ENCODE measurements around the gene LCN15.

LCN15 gene

GRCh38 chr9:136754059-136754572, 10.2 kb downstream of the LCN15 start:
- DNase-seq (ENCODE audit: low read depth in 1 of 2, low spot score in 1 of 2) = no peak

GRCh38 chr9:136753371-136754058, 10.8 kb downstream of the LCN15 start:
- in situ Hi-C loops (cut with HindIII; ENCODE audit: low pct_unique_long_range_greater_than_20kb, low sequenced_read_pairs) = no loop called here
- no peak for DNase-seq (ENCODE audit: low read depth in 1 of 2, low spot score in 1 of 2)
- TF ChIP-seq JUND (IDR thresholded peaks at IDR 0.05; ENCODE audit: low read depth) = no peak

More at GRCh38 chr9:136754059-136754572, 10.2 kb downstream of the LCN15 start:
- TF ChIP-seq JUND (IDR thresholded peaks at IDR 0.05; ENCODE audit: low read depth) = no peak
- in situ Hi-C loops (cut with HindIII; ENCODE audit: low pct_unique_long_range_greater_than_20kb, low sequenced_read_pairs) = no loop called here

GRCh38 chr9:136751814-136752213, 12.5 kb downstream of the LCN15 start:
- in situ Hi-C loops (cut with HindIII; ENCODE audit: low pct_unique_long_range_greater_than_20kb, low sequenced_read_pairs) = no loop called here
- no peak for TF ChIP-seq JUND (IDR thresholded peaks at IDR 0.05; ENCODE audit: low read depth)
- no peak for DNase-seq (ENCODE audit: low read depth in 1 of 2, low spot score in 1 of 2)

- in situ Hi-C loops (cut with HindIII; ENCODE audit: low pct_unique_long_range_greater_than_20kb, low sequenced_read_pairs) = no loop called here
- DNase-seq (ENCODE audit: low read depth in 1 of 2, low spot score in 1 of 2) = no peak
- no peak for TF ChIP-seq JUND (IDR thresholded peaks at IDR 0.05; ENCODE audit: low read depth)
Observed at GRCh38 chr9:136751244-136751643, 13.1 kb downstream of the LCN15 start.

- no peak for TF ChIP-seq JUND (IDR thresholded peaks at IDR 0.05; ENCODE audit: low read depth)
- no peak for DNase-seq (ENCODE audit: low read depth in 1 of 2, low spot score in 1 of 2)
- in situ Hi-C loops (cut with HindIII; ENCODE audit: low pct_unique_long_range_greater_than_20kb, low sequenced_read_pairs) = no loop called here
Observed at GRCh38 chr9:136750526-136750925, 13.8 kb downstream of the LCN15 start.

- TF ChIP-seq JUND (IDR thresholded peaks at IDR 0.05; ENCODE audit: low read depth) = no peak
- no peak for DNase-seq (ENCODE audit: low read depth in 1 of 2, low spot score in 1 of 2)
- in situ Hi-C loops (cut with HindIII; ENCODE audit: low pct_unique_long_range_greater_than_20kb, low sequenced_read_pairs) = no loop called here
Observed at GRCh38 chr9:136748666-136749611, 15.4 kb downstream of the LCN15 start.

- TF ChIP-seq JUND (IDR thresholded peaks at IDR 0.05; ENCODE audit: low read depth) = no peak
- DNase-seq (ENCODE audit: low read depth in 1 of 2, low spot score in 1 of 2) = no peak
- in situ Hi-C loops (cut with HindIII; ENCODE audit: low pct_unique_long_range_greater_than_20kb, low sequenced_read_pairs) = no loop called here
Observed at GRCh38 chr9:136748201-136748600, 16.1 kb downstream of the LCN15 start, which contains the start of gene LCN6. LCN6 (minus strand) TSS chr9:136748525; CDS start chr9:136748483, 42 bp downstream.

- no peak for TF ChIP-seq JUND (IDR thresholded peaks at IDR 0.05; ENCODE audit: low read depth)
- in situ Hi-C loops (cut with HindIII; ENCODE audit: low pct_unique_long_range_greater_than_20kb, low sequenced_read_pairs) = no loop called here
- DNase-seq (ENCODE audit: low read depth in 1 of 2, low spot score in 1 of 2) = no peak
Observed at GRCh38 chr9:136747161-136748060, 16.9 kb downstream of the LCN15 start.

- no peak for TF ChIP-seq JUND (IDR thresholded peaks at IDR 0.05; ENCODE audit: low read depth)
Observed at GRCh38 chr9:136746621-136747020, 17.7 kb downstream of the LCN15 start.

GRCh38 chr9:136746155-136746490, 18.2 kb downstream of the LCN15 start:
- no peak for TF ChIP-seq JUND (IDR thresholded peaks at IDR 0.05; ENCODE audit: low read depth)
- DNase-seq (ENCODE audit: low read depth in 1 of 2, low spot score in 1 of 2) = no peak
- in situ Hi-C loops (cut with HindIII; ENCODE audit: low pct_unique_long_range_greater_than_20kb, low sequenced_read_pairs) = no loop called here

More at GRCh38 chr9:136746621-136747020, 17.7 kb downstream of the LCN15 start:
- in situ Hi-C loops (cut with HindIII; ENCODE audit: low pct_unique_long_range_greater_than_20kb, low sequenced_read_pairs) = no loop called here
- DNase-seq (ENCODE audit: low read depth in 1 of 2, low spot score in 1 of 2) = no peak

- in situ Hi-C loops (cut with HindIII; ENCODE audit: low pct_unique_long_range_greater_than_20kb, low sequenced_read_pairs) = no loop called here
- TF ChIP-seq JUND (IDR thresholded peaks at IDR 0.05; ENCODE audit: low read depth) = no peak
- no peak for DNase-seq (ENCODE audit: low read depth in 1 of 2, low spot score in 1 of 2)
Observed at GRCh38 chr9:136745389-136746154, 18.7 kb downstream of the LCN15 start.

Measured in T47D (cell line).